AG04450 (cell line): ENCODE data around the gene OVCA2. TPM values are rescaled to one million over a fixed set of nuclear protein-coding genes. Genes with fewer than 3 reads are reported as not detected.

Experiments
- CTCF ChIA-PET: fragments of 300-600, 350-600 bp; formaldehyde crosslinking; extraction: SDS; loops from one replicate; lab custom pipeline; 2022; ENCODE audit warnings: antibody characterized with exemption, inconsistent platforms; lab: Charles Lee
- POLR2A ChIA-PET: fragments of 350-600 bp; formaldehyde crosslinking; extraction: SDS; loops from one replicate; lab custom pipeline; 2021; ENCODE audit warnings: antibody characterized with exemption, inconsistent platforms; lab: Yijun Ruan, JAX
- DNase-seq: peaks from one replicate; pipeline ENCODE4 v3.0.0-alpha.2; 2011; ENCODE audit warnings: low read depth, low spot score
- H3K27ac ChIP-seq: one replicate; pipeline ENCODE4 v1.5.1; 2012; ENCODE audit warnings: low read depth, low read length, control low read depth
- H3K27me3 ChIP-seq: one replicate; pipeline ENCODE4 v1.6.0; 2012; ENCODE audit warnings: low read length; ENCODE audit not compliant: control insufficient read depth, insufficient read depth
- H3K4me3 ChIP-seq: 2 replicates; pipeline ENCODE4 v1.5.1; 2011; ENCODE audit warnings: mild to moderate bottlenecking, low read depth, low read length, control low read depth
- H3K9me3 ChIP-seq: 2 replicates; pipeline ENCODE4 v1.5.1; 2012; ENCODE audit warnings: low read length; ENCODE audit not compliant: control insufficient read depth, insufficient read depth
- polyA minus RNA-seq: library from RNA; depleted of rRNA, polyadenylated mRNA; stranded (reverse); fragments of >200 nt; gene quantifications from 2 replicates; pipeline ENCODE4 v1.2.3, GENCODE V29; 2011; rRNA and poly(A)+ RNA removed
- polyA plus RNA-seq: library from polyadenylated mRNA; depleted of rRNA; stranded (reverse); fragments of >200 nt; gene quantifications from 2 replicates; pipeline ENCODE4 v1.2.3, GENCODE V29; 2011; rRNA removed
- TF ChIP-seq, protein P1 (sequence below): IDR thresholded peaks from 2 replicates; pipeline ENCODE4 v1.5.1; 2011; ENCODE audit warnings: low read depth, low read length, control low read depth, inconsistent platforms

The OVCA2 gene
- polyA plus RNA-seq (38.0 and 45.0 TPM in 2 replicates), polyA minus RNA-seq (16.8 and 18.1 TPM in 2 replicates)

DNA sequence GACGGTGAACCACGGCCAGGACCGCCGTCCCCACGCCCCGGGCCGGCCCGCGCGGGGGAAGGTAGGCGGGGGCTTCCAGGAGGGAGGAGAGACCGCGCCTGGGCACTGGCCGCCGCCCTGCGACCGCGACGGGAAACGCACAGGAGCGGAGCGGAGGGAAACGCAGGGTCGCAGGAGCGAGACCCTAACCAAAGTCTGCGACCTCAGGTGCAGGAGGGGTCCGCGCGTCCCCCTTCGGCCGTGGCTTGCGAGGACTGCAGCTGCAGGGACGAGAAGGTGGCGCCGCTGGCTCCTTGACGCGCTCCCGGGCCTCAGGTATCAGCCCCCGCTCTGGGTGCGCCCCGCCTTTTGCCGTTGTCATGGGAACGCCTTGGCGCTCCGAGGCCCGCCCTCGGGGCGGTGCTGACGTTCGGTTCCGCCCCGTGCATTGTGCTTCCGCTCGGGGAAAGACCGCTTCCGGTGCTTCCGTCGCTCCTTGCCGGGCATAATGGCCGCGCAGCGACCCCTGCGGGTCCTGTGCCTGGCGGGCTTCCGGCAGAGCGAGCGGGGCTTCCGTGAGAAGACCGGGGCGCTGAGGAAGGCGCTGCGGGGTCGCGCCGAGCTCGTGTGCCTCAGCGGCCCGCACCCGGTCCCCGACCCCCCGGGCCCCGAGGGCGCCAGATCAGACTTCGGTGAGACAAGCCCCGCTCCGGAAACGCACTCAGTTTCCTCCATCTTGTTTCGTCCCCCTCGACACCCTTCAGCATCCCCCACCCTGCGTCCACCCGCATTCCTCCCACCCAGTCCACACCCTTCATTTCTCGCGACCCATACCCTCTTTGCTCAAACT is at the start of gene OVCA2:
Gene OVCA2, plus strand, starts transcription at position 462 of the 829 bp plus-strand sequence. Its CDS starts 26 bp downstream, at position 488.
- ChIA-PET CTCF (interaction anchor here (1.0 to 1.6 kb wide), 2 partner anchors 12 to 133 kb away, joined by 3 read pairs; no protein-coding TSS in a partner anchor), POLR2A (interaction anchor here (0.6 kb wide), 1 partner anchor 208 kb away, joined by 3 read pairs; no protein-coding TSS in a partner anchor)
- H3K27me3 ChIP-seq: no peaks in the 10 kb centered on the region
- H3K27ac ChIP-seq: peak within 1 kb of the TSS; percentile 52
- DNase-seq: peak; percentile 84
- H3K4me3 ChIP-seq: peak within 1 kb of the TSS; percentile 89
- no peaks in the 10 kb centered on the region for H3K9me3 ChIP-seq
- TF ChIP-seq, protein P1, sequence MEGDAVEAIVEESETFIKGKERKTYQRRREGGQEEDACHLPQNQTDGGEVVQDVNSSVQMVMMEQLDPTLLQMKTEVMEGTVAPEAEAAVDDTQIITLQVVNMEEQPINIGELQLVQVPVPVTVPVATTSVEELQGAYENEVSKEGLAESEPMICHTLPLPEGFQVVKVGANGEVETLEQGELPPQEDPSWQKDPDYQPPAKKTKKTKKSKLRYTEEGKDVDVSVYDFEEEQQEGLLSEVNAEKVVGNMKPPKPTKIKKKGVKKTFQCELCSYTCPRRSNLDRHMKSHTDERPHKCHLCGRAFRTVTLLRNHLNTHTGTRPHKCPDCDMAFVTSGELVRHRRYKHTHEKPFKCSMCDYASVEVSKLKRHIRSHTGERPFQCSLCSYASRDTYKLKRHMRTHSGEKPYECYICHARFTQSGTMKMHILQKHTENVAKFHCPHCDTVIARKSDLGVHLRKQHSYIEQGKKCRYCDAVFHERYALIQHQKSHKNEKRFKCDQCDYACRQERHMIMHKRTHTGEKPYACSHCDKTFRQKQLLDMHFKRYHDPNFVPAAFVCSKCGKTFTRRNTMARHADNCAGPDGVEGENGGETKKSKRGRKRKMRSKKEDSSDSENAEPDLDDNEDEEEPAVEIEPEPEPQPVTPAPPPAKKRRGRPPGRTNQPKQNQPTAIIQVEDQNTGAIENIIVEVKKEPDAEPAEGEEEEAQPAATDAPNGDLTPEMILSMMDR: peak; percentile 57

DNA sequence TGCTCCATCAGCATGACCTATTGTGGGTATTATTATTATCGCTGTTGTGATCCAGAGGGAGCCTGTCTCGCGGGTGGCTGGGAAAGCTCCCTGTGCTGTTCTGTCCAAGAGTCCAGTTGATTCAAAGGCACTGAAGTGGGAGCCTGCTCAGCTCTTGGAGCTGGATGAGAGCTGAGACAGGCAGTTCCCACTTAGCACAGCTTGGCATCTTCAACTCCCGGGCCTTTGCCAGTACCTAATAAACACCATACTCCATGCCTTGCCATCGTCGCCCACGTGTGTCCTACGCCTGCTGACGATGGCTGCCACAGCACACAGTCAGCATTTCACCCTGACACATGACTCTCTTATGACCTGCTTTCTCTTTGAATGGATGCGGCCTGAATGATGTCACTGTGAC is 49.3 kb upstream of the OVCA2 start:
- no peak for DNase-seq
- no peak overlapping the region for H3K4me3 ChIP-seq
- peaks cover 10% of the 10 kb centered on the region for H3K27me3 ChIP-seq
- ChIA-PET CTCF (interaction anchor here (1.3 kb wide), 1 partner anchor 84 kb away, joined by 3 read pairs; no protein-coding TSS in a partner anchor), POLR2A (interaction anchor here (0.7 kb wide), 1 partner anchor 213 kb away, joined by 7 read pairs; no protein-coding TSS in a partner anchor)
- no peak overlapping the region for H3K27ac ChIP-seq
- no peaks in the 10 kb centered on the region for H3K9me3 ChIP-seq
- TF ChIP-seq, protein P1: no peak

DNA sequence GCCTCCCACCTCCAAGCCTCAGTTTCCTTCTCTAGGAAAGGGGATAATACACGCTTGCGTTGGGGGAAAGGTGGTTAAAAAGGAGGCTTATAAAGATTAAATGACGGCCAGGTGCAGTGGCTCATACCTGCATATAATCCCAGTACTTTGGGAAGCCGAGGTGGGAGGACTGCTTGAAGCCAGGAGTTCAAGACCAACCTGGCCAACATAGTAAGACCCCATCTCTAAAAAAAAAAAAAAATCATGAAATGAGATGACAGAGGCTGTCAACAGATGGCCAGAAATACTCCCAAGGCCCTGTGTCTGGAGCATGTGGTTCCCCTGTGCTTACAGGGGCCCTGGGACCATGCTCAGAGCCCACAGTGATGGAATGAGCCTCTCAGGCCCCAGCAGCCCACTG is 47.1 kb upstream of the OVCA2 start:
- Histone ChIP-seq H3K4me3 (no peak overlapping the region), H3K27ac (no peak overlapping the region), H3K27me3 (peaks cover 10% of the 10 kb centered on the region), H3K9me3 (no peaks in the 10 kb centered on the region; the same call in 1 of the 2 replicates)
- ChIA-PET CTCF (interaction anchor here (0.5 kb wide), 1 partner anchor 326 kb away, joined by 7 read pairs; no protein-coding TSS in a partner anchor), POLR2A (no interaction called here)
- no peak for DNase-seq
- TF ChIP-seq, protein P1: no peak

DNA sequence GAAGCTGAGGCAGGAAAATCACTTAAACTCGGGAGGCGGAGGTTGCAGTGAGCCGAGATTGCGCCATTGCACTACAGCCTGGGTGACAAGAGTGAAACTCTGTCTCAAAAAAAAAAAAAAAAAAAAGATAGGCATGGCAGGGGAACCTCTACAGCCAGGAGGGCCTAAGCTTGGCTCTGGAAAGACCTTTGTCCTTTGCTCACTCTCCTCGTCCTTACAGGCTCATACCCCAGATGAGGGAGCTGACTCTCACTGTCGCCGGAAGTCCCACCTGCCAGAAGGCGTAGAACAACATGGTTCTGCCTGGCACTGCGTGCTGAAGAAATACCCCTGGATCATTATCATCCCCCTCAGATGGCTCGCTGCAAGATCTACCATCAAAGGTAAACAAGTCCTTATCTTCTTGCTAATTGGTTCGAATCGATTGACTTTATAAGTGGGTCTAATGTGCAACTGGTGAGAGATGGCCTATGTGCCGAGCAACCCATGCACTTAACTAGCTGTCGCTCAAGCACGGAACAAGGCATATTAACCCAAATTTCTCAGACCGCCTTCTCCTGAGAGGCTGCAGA is 46.4 kb upstream of the OVCA2 start:
- DNase-seq: no peak
- Histone ChIP-seq H3K27ac (no peak overlapping the region), H3K27me3 (peaks cover 10% of the 10 kb centered on the region), H3K9me3 (no peaks in the 10 kb centered on the region; the same call in 1 of the 2 replicates), H3K4me3 (no peak overlapping the region)
- ChIA-PET POLR2A (no interaction called here), CTCF (no interaction called here)
- TF ChIP-seq, protein P1: no peak
